ENCODE results near the gene SAP30BP.

Gene SAP30BP

DNA sequence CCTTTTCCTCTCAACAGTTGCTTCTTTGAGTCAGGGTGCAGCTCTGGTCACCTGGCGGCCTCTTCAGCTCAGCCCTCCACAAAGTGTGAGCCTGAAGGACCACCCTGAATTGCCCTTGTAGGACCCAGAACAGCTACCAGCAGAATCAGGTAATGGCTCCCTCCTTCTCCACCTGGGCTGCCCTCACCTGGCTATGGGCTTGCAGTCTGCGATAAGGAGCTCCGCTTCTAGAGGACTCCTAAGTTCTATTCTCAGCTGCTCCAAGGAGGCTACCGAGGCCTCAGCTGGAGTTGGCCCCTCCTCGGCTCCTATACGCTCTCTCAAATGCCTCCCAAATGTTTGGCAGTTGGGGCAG is 20.5 kb upstream of the SAP30BP start:
- Histone ChIP-seq H3K27me3 (ENCODE audit: low read depth, low read length) (no peaks in the 10 kb centered on the region), H3K9me3 (ENCODE audit: insufficient read depth, low read length) (no peaks in the 10 kb centered on the region), H3K4me2 (ENCODE audit: low read length) (peak overlapping the region; percentile 81), H4K20me1 (ENCODE audit: insufficient read depth, low read length) (no peaks in the 10 kb centered on the region), H3K4me3 (ENCODE audit: low read length) (peak overlapping the region; percentile 73), H3K27ac (ENCODE audit: low read length) (peak overlapping the region; percentile 76), H2AFZ (ENCODE audit: low read depth, low read length) (0 out of 2 replicates have a peak overlapping the region, but pooled peaks have one; percentile 60), H3K79me2 (ENCODE audit: low read length) (peaks cover 12% of the 10 kb centered on the region), H3K9ac (ENCODE audit: low read length) (peak overlapping the region; percentile 72), H3K4me1 (ENCODE audit: low read length) (peaks cover 24% of the 10 kb centered on the region), H3K36me3 (replicated peaks; ENCODE audit: low read depth, low read length) (peaks cover 51% of the 10 kb centered on the region)
- TF ChIP-seq EZH2phosphoT487 (IDR thresholded peaks at IDR 0.05; ENCODE audit: low read depth) = no peak
- TF ChIP-seq, protein P1, sequence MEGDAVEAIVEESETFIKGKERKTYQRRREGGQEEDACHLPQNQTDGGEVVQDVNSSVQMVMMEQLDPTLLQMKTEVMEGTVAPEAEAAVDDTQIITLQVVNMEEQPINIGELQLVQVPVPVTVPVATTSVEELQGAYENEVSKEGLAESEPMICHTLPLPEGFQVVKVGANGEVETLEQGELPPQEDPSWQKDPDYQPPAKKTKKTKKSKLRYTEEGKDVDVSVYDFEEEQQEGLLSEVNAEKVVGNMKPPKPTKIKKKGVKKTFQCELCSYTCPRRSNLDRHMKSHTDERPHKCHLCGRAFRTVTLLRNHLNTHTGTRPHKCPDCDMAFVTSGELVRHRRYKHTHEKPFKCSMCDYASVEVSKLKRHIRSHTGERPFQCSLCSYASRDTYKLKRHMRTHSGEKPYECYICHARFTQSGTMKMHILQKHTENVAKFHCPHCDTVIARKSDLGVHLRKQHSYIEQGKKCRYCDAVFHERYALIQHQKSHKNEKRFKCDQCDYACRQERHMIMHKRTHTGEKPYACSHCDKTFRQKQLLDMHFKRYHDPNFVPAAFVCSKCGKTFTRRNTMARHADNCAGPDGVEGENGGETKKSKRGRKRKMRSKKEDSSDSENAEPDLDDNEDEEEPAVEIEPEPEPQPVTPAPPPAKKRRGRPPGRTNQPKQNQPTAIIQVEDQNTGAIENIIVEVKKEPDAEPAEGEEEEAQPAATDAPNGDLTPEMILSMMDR (IDR thresholded peaks at IDR 0.05; ENCODE audit: low read depth, low read length) = no peak

DNA sequence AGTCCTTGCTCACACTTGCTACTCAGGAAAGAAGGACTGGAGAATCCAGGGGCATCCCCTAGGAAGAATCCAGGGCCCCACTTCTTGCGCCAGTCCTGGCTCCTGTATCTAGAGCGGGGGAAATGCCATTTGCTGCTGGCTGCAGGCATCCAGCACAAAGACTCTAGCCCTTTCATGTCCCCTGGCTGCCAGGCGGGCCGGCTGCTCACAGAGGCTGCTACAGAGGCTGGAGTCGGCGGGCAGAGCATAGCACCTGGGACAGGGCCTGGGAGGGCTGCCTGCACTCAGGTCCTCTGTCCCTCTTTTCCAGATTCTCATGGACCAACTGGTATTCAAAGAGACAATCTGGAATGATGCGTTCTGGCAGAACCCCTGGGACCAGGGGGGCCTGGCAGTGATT is 20.1 kb upstream of the SAP30BP start:
- peaks cover 12% of the 10 kb centered on the region for H3K79me2 ChIP-seq (ENCODE audit: low read length)
- peak overlapping the region; percentile 72; the same call in 1 of the 2 replicates for H3K9ac ChIP-seq (ENCODE audit: low read length)
- H3K27me3 ChIP-seq (ENCODE audit: low read depth, low read length) = no peaks in the 10 kb centered on the region
- no peak overlapping the region for H2AFZ ChIP-seq (ENCODE audit: low read depth, low read length)
- peaks cover 24% of the 10 kb centered on the region for H3K4me1 ChIP-seq (ENCODE audit: low read length)
- peak overlapping the region; percentile 81 for H3K4me2 ChIP-seq (ENCODE audit: low read length)
- H3K27ac ChIP-seq (ENCODE audit: low read length) = peak overlapping the region; percentile 76
- peak overlapping the region; percentile 73; the same call in 1 of the 2 replicates for H3K4me3 ChIP-seq (ENCODE audit: low read length)
- H4K20me1 ChIP-seq (ENCODE audit: insufficient read depth, low read length) = no peaks in the 10 kb centered on the region
- no peaks in the 10 kb centered on the region for H3K9me3 ChIP-seq (ENCODE audit: insufficient read depth, low read length)
- TF ChIP-seq, protein P1 (IDR thresholded peaks at IDR 0.05; ENCODE audit: low read depth, low read length) = no peak
- TF ChIP-seq EZH2phosphoT487 (IDR thresholded peaks at IDR 0.05; ENCODE audit: low read depth) = no peak
- H3K36me3 ChIP-seq (replicated peaks; ENCODE audit: low read depth, low read length) = peaks cover 48% of the 10 kb centered on the region

DNA sequence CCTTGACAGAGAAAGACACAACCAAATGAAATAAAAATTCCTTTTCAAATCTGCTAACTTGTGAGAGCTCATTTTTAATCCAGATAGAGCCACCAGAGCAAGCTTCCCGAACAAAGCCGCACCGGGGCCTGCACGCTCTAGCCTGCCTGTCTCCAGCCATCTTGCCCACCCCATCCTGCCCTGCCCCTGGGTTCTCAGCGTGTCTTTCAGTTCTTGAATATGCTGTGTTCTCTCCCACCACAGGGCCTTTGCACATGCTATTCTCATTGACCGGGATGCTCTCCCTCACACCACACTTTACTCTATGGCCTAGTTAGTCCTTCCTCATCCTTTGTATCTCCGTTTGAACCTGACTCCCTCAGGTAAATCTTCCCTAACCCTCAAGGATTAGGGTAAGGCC is 19.2 kb upstream of the SAP30BP start:
- Histone ChIP-seq H3K4me3 (ENCODE audit: low read length) (no peak overlapping the region), H2AFZ (ENCODE audit: low read depth, low read length) (no peak overlapping the region), H3K9me3 (ENCODE audit: insufficient read depth, low read length) (no peaks in the 10 kb centered on the region), H3K4me1 (ENCODE audit: low read length) (peaks cover 28% of the 10 kb centered on the region), H3K27ac (ENCODE audit: low read length) (no peak overlapping the region), H3K9ac (ENCODE audit: low read length) (no peak overlapping the region), H3K36me3 (replicated peaks; ENCODE audit: low read depth, low read length) (peaks cover 50% of the 10 kb centered on the region), H4K20me1 (ENCODE audit: insufficient read depth, low read length) (no peaks in the 10 kb centered on the region), H3K79me2 (ENCODE audit: low read length) (peaks cover 12% of the 10 kb centered on the region), H3K4me2 (ENCODE audit: low read length) (no peak overlapping the region), H3K27me3 (ENCODE audit: low read depth, low read length) (no peaks in the 10 kb centered on the region)
- TF ChIP-seq, protein P1 (IDR thresholded peaks at IDR 0.05; ENCODE audit: low read depth, low read length) = no peak
- TF ChIP-seq EZH2phosphoT487 (IDR thresholded peaks at IDR 0.05; ENCODE audit: low read depth) = no peak

DNA sequence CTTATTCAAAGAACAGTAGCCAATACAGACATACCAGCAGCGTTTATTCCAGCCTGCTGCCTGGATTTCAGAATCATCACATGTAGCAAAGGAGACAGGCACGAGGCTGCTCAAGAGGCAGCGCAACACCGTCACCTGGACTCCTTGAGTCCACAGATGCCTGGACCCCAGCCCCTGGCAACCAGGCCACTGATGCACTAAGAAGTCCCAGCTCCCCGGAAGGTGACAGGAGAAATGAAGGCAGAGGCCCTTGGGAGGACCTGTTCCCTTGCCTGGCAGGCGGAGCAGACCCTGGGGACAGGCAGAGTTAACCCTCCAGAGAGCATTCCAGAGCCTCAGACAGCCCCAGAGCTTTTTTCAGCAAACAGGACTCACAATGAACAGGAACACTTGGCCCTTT is 17.5 kb upstream of the SAP30BP start:
- Histone ChIP-seq H3K4me2 (ENCODE audit: low read length) (no peak overlapping the region), H3K79me2 (ENCODE audit: low read length) (peaks cover 12% of the 10 kb centered on the region), H3K36me3 (replicated peaks; ENCODE audit: low read depth, low read length) (peaks cover 52% of the 10 kb centered on the region), H3K4me1 (ENCODE audit: low read length) (peaks cover 32% of the 10 kb centered on the region), H4K20me1 (ENCODE audit: insufficient read depth, low read length) (no peaks in the 10 kb centered on the region), H3K9ac (ENCODE audit: low read length) (no peak overlapping the region), H3K9me3 (ENCODE audit: insufficient read depth, low read length) (no peaks in the 10 kb centered on the region), H2AFZ (ENCODE audit: low read depth, low read length) (no peak overlapping the region), H3K27ac (ENCODE audit: low read length) (no peak overlapping the region), H3K4me3 (ENCODE audit: low read length) (no peak overlapping the region), H3K27me3 (ENCODE audit: low read depth, low read length) (no peaks in the 10 kb centered on the region)
- no peak for TF ChIP-seq EZH2phosphoT487 (IDR thresholded peaks at IDR 0.05; ENCODE audit: low read depth)
- TF ChIP-seq, protein P1 (IDR thresholded peaks at IDR 0.05; ENCODE audit: low read depth, low read length) = no peak
